LHCN-M2 (cell line): ENCODE measurements around the gene LCN1. TPM values are rescaled to one million over a fixed set of nuclear protein-coding genes. Genes with fewer than 3 reads are reported as not detected.
"Not testable (repeated sequence)": the region's sequence is repeated elsewhere in the genome, so short reads cannot be mapped to it uniquely, and the experiment has no call there.

Source experiments
- DNase-seq: peaks from one replicate; pipeline ENCODE4 v3.0.0-alpha.2; 2012; ENCODE audit warnings: low read depth
- total RNA-seq: library from RNA; depleted of rRNA; stranded (reverse); fragments of >200 nt; gene quantifications from 2 replicates; pipeline ENCODE4 v1.2.3, GENCODE V29; 2014

Gene LCN1
- total RNA-seq, 1 experiment from 2014 or later, result not detected

GRCh38 chr9:135545646-135546176 is 24.5 kb downstream of the LCN1 start, which contains the start of gene OBP2A:
Gene OBP2A, plus strand, starts transcription at chr9:135546126. Its CDS starts 55 bp downstream, at chr9:135546181.
- DNase-seq, result not testable (repeated sequence)

- DNase-seq, result not testable (repeated sequence)
Measured at GRCh38 chr9:135546792-135547617, 25.8 kb downstream of the LCN1 start.

- no peak for DNase-seq
Measured at GRCh38 chr9:135547756-135548736, 26.8 kb downstream of the LCN1 start.

- DNase-seq, result not testable (repeated sequence)
Measured at GRCh38 chr9:135549478-135550343, 28.5 kb downstream of the LCN1 start.

GRCh38 chr9:135550344-135550918 is 29.2 kb downstream of the LCN1 start:
- DNase-seq, result no peak

- peak; percentile 21 for DNase-seq
Measured at GRCh38 chr9:135551031-135551430, 29.8 kb downstream of the LCN1 start.

GRCh38 chr9:135551456-135551855 is 30.2 kb downstream of the LCN1 start:
- no peak for DNase-seq

GRCh38 chr9:135552021-135552697 is 30.9 kb downstream of the LCN1 start:
- DNase-seq, result no peak

- no peak for DNase-seq
Measured at GRCh38 chr9:135552698-135553171, 31.5 kb downstream of the LCN1 start.

- no peak for DNase-seq
Measured at GRCh38 chr9:135554718-135555117, 33.5 kb downstream of the LCN1 start.

GRCh38 chr9:135555203-135555602 is 34.0 kb downstream of the LCN1 start:
- DNase-seq, result no peak

- no peak for DNase-seq
Measured at GRCh38 chr9:135555910-135556309, 34.7 kb downstream of the LCN1 start.

- no peak for DNase-seq
Measured at GRCh38 chr9:135559606-135560005, 38.4 kb downstream of the LCN1 start.

GRCh38 chr9:135561391-135562234 is 40.4 kb downstream of the LCN1 start, which contains the start of gene PAEP:
Gene PAEP, plus strand, starts transcription at chr9:135561756.
- DNase-seq, result peak; percentile 8

GRCh38 chr9:135562235-135562745 is 41.0 kb downstream of the LCN1 start:
- DNase-seq, result no peak

- DNase-seq, result no peak
Measured at GRCh38 chr9:135563039-135563476, 41.8 kb downstream of the LCN1 start.

- DNase-seq, result no peak
Measured at GRCh38 chr9:135563858-135564257, 42.6 kb downstream of the LCN1 start.

- no peak for DNase-seq
Measured at GRCh38 chr9:135565141-135565628, 43.9 kb downstream of the LCN1 start.
